Measurements from ENCODE around the gene WDR48.

The WDR48 gene

GRCh38 chr3:39103324-39103693 is 51.5 kb downstream of the WDR48 start:
- DNase-seq = no peak

- DNase-seq = no peak
Measured at GRCh38 chr3:39103791-39104552, 52.2 kb downstream of the WDR48 start.

GRCh38 chr3:39104961-39105686 is 53.3 kb downstream of the WDR48 start:
- no peak for DNase-seq

GRCh38 chr3:39105687-39106063 is 53.9 kb downstream of the WDR48 start:
- DNase-seq = no peak

- no peak for DNase-seq
Measured at GRCh38 chr3:39106281-39106811, 54.5 kb downstream of the WDR48 start.

- DNase-seq = no peak
Measured at GRCh38 chr3:39106851-39107387, 55.1 kb downstream of the WDR48 start.

- no peak for DNase-seq
Measured at GRCh38 chr3:39107388-39108199, 55.8 kb downstream of the WDR48 start, which contains the start of the genes GORASP1 and TTC21A. Gene GORASP1, minus strand, starts transcription at chr3:39107627. Its CDS starts 86 bp downstream, at chr3:39107541. Gene TTC21A, plus strand, starts transcription at chr3:39107680. Its CDS starts 158 bp downstream, at chr3:39107838.

GRCh38 chr3:39108200-39108710 is 56.4 kb downstream of the WDR48 start:
- no peak for DNase-seq

GRCh38 chr3:39109086-39109485 is 57.3 kb downstream of the WDR48 start:
- no peak for DNase-seq

GRCh38 chr3:39110041-39110639 is 58.3 kb downstream of the WDR48 start:
- DNase-seq = no peak

GRCh38 chr3:39112113-39112512 is 60.3 kb downstream of the WDR48 start:
- no peak for DNase-seq

- DNase-seq = no peak
Measured at GRCh38 chr3:39112535-39112934, 60.7 kb downstream of the WDR48 start.

GRCh38 chr3:39113291-39113690 is 61.5 kb downstream of the WDR48 start:
- DNase-seq = no peak

- DNase-seq = no peak
Measured at GRCh38 chr3:39114456-39114855, 62.6 kb downstream of the WDR48 start.

- no peak for DNase-seq
Measured at GRCh38 chr3:39115870-39116269, 64.1 kb downstream of the WDR48 start.

- no peak for DNase-seq
Measured at GRCh38 chr3:39118079-39118478, 66.3 kb downstream of the WDR48 start.

GRCh38 chr3:39118931-39119660 is 67.3 kb downstream of the WDR48 start:
- DNase-seq = no peak

GRCh38 chr3:39121621-39122020 is 69.8 kb downstream of the WDR48 start:
- DNase-seq = no peak

- DNase-seq = no peak
Measured at GRCh38 chr3:39122813-39123212, 71.0 kb downstream of the WDR48 start.

GRCh38 chr3:39124876-39125840 is 73.3 kb downstream of the WDR48 start:
- no peak for DNase-seq

All from SHP77 treated with DMSO at 0.1 percent for 48 hours (cell line).